DOHH2 (cell line): Measurements from ENCODE around the gene NUDT4.

ENCODE experiments used
- CTCF ChIP-seq: fragments of 200-600 bp; sonication (generic); IDR thresholded peaks from one replicate; pipeline ENCODE4 v1.5.1; 2014; ENCODE audit warnings: antibody characterized with exemption, mild to moderate bottlenecking, low read depth, low read length; ENCODE audit not compliant: poor library complexity, severe bottlenecking
- EZH2phosphoT487 ChIP-seq: fragments of 200-600 bp; sonication (generic); IDR thresholded peaks from 2 replicates; pipeline ENCODE4 v1.6.1; 2017; ENCODE audit warnings: borderline replicate concordance, mild to moderate bottlenecking, antibody characterized with exemption, low read length, moderate library complexity, mixed read lengths

- TF ChIP-seq CTCF (no peak), EZH2phosphoT487 (no peak)
Observed at GRCh38 chr12:93356214-93356613, 21.5 kb upstream of the NUDT4 start.
